SK-N-SH (cell line): ENCODE data around the gene LAMTOR4.

Experiments used
- EP300 ChIP-seq, 2 experiments: IDR thresholded peaks; 2 replicates each; pipeline versions ENCODE4 v1.4.0 to v1.6.1; 2012; ENCODE audit warnings: borderline replicate concordance in 1 of 2, low read depth in 1 of 2, low read length in 1 of 2
- FOXJ3 ChIP-seq: sonication (generic); formaldehyde crosslinking; IDR thresholded peaks from 2 replicates; pipeline ENCODE4 v1.5.1; 2020; ENCODE audit warnings: mild to moderate bottlenecking, missing genetic modification reagents
- FOXM1 ChIP-seq: IDR thresholded peaks from 2 replicates; pipeline ENCODE4 v1.4.0; 2012; ENCODE audit warnings: low read depth, mild to moderate bottlenecking
- GABPA ChIP-seq: IDR thresholded peaks from 2 replicates; pipeline ENCODE4 v1.4.0; 2012; ENCODE audit warnings: low read depth, mild to moderate bottlenecking
- GATA2 ChIP-seq: sonication (generic); formaldehyde crosslinking; IDR thresholded peaks from 2 replicates; pipeline ENCODE4 v1.5.0; 2020; ENCODE audit warnings: mild to moderate bottlenecking, missing genetic modification reagents
- NFIC ChIP-seq: IDR thresholded peaks from 2 replicates; pipeline ENCODE4 v1.4.0; 2012; ENCODE audit warnings: borderline replicate concordance
- RAD21 ChIP-seq: IDR thresholded peaks from 2 replicates; pipeline ENCODE4 v1.6.1; 2012; ENCODE audit warnings: mild to moderate bottlenecking, low read length
- TF ChIP-seq, protein P1 (sequence below): fragments of 200-600 bp; sonication (generic); IDR thresholded peaks from 2 replicates; pipeline ENCODE4 v1.6.1; 2017; ENCODE audit warnings: antibody characterized with exemption, mild to moderate bottlenecking, moderate library complexity
- TF ChIP-seq, protein P2 (sequence below): IDR thresholded peaks from 2 replicates; pipeline ENCODE4 v1.6.1; 2012; ENCODE audit warnings: mild to moderate bottlenecking, low read depth, low read length, moderate library complexity
- TF ChIP-seq, protein P3 (sequence below): IDR thresholded peaks from 2 replicates; pipeline ENCODE4 v1.4.0; 2012; ENCODE audit warnings: low read depth, borderline replicate concordance

DNA sequence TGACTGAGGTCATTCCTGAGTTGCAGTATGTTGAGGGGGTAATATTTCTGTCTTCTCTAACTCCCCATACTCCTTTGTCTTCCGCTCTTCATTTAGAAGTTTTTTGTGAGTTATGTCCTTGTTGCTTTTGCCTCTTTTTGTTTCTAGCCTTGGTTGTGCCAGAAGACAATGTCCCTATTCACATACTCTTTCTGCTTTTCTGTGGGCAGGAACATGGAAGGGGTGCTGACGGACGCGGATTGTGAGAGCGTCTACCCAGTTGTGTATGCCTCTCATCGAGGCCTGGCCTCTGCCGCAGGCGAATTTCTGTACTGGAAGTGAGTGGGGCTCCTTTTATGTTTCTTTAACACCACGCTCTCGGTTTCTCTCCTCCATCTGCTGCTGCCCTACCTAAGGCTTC is 49.5 kb downstream of the LAMTOR4 start:
- TF ChIP-seq, protein P1, sequence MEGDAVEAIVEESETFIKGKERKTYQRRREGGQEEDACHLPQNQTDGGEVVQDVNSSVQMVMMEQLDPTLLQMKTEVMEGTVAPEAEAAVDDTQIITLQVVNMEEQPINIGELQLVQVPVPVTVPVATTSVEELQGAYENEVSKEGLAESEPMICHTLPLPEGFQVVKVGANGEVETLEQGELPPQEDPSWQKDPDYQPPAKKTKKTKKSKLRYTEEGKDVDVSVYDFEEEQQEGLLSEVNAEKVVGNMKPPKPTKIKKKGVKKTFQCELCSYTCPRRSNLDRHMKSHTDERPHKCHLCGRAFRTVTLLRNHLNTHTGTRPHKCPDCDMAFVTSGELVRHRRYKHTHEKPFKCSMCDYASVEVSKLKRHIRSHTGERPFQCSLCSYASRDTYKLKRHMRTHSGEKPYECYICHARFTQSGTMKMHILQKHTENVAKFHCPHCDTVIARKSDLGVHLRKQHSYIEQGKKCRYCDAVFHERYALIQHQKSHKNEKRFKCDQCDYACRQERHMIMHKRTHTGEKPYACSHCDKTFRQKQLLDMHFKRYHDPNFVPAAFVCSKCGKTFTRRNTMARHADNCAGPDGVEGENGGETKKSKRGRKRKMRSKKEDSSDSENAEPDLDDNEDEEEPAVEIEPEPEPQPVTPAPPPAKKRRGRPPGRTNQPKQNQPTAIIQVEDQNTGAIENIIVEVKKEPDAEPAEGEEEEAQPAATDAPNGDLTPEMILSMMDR = no peak
- TF ChIP-seq, protein P2, sequence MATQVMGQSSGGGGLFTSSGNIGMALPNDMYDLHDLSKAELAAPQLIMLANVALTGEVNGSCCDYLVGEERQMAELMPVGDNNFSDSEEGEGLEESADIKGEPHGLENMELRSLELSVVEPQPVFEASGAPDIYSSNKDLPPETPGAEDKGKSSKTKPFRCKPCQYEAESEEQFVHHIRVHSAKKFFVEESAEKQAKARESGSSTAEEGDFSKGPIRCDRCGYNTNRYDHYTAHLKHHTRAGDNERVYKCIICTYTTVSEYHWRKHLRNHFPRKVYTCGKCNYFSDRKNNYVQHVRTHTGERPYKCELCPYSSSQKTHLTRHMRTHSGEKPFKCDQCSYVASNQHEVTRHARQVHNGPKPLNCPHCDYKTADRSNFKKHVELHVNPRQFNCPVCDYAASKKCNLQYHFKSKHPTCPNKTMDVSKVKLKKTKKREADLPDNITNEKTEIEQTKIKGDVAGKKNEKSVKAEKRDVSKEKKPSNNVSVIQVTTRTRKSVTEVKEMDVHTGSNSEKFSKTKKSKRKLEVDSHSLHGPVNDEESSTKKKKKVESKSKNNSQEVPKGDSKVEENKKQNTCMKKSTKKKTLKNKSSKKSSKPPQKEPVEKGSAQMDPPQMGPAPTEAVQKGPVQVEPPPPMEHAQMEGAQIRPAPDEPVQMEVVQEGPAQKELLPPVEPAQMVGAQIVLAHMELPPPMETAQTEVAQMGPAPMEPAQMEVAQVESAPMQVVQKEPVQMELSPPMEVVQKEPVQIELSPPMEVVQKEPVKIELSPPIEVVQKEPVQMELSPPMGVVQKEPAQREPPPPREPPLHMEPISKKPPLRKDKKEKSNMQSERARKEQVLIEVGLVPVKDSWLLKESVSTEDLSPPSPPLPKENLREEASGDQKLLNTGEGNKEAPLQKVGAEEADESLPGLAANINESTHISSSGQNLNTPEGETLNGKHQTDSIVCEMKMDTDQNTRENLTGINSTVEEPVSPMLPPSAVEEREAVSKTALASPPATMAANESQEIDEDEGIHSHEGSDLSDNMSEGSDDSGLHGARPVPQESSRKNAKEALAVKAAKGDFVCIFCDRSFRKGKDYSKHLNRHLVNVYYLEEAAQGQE = no peak
- no peak for TF ChIP-seq FOXM1
- no peak for TF ChIP-seq FOXJ3
- TF ChIP-seq EP300 (IDR thresholded peaks at IDR 0.05; ENCODE audit: borderline replicate concordance in 1 of 2, low read depth in 1 of 2, low read length in 1 of 2) = no peak
- no peak for TF ChIP-seq RAD21
- no peak for TF ChIP-seq NFIC
- TF ChIP-seq, protein P3, sequence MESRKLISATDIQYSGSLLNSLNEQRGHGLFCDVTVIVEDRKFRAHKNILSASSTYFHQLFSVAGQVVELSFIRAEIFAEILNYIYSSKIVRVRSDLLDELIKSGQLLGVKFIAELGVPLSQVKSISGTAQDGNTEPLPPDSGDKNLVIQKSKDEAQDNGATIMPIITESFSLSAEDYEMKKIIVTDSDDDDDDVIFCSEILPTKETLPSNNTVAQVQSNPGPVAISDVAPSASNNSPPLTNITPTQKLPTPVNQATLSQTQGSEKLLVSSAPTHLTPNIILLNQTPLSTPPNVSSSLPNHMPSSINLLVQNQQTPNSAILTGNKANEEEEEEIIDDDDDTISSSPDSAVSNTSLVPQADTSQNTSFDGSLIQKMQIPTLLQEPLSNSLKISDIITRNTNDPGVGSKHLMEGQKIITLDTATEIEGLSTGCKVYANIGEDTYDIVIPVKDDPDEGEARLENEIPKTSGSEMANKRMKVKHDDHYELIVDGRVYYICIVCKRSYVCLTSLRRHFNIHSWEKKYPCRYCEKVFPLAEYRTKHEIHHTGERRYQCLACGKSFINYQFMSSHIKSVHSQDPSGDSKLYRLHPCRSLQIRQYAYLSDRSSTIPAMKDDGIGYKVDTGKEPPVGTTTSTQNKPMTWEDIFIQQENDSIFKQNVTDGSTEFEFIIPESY = no peak
- no peak for TF ChIP-seq GABPA
- TF ChIP-seq GATA2 (CRISPR knock-in tag) = no peak
